Measurements from ENCODE around the gene PSG2. TPM values are rescaled to one million over a fixed set of nuclear protein-coding genes. Genes with fewer than 3 reads are reported as not detected.
"Not testable (repeated sequence)": the region's sequence is repeated elsewhere in the genome, so short reads cannot be mapped to it uniquely, and the experiment has no call there.

Gene PSG2
- total RNA-seq, 4 donors from 2014 or later, result 0.65 to 1.3 TPM; not detected in 2

DNA sequence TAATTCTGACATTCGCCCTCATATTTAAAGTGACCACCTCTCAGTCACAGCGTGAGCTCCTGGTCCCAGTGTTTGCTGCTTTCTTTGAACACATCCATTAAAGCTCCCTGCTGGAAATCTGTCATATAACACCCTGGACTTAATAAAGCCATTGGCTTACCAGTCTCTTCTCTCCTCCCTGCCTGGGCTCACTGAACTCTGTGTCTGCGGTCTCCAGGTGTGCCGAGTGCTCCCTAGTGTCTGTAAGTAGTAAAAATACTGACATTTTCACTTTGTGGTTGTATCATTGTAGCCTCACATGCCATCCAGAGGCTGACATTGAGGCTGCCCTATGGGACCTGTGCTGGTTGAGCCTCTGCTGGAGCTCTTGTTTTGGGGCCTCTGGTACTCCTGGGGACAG, 53.6 kb downstream of the PSG2 start:
- WGBS, 2 donors, result 79 to 82% methylated on average over 4 of the region's 4 CpGs
- intact Hi-C loops (cut with DNase I; ENCODE audit: low total_unique reads), result no loop called here
- no peak for DNase-seq (ENCODE audit: low spot score in 2 of 2)
- TF ChIP-seq POLR2A (IDR thresholded peaks at IDR 0.05), result no peak
- TF ChIP-seq, protein P1, sequence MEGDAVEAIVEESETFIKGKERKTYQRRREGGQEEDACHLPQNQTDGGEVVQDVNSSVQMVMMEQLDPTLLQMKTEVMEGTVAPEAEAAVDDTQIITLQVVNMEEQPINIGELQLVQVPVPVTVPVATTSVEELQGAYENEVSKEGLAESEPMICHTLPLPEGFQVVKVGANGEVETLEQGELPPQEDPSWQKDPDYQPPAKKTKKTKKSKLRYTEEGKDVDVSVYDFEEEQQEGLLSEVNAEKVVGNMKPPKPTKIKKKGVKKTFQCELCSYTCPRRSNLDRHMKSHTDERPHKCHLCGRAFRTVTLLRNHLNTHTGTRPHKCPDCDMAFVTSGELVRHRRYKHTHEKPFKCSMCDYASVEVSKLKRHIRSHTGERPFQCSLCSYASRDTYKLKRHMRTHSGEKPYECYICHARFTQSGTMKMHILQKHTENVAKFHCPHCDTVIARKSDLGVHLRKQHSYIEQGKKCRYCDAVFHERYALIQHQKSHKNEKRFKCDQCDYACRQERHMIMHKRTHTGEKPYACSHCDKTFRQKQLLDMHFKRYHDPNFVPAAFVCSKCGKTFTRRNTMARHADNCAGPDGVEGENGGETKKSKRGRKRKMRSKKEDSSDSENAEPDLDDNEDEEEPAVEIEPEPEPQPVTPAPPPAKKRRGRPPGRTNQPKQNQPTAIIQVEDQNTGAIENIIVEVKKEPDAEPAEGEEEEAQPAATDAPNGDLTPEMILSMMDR (IDR thresholded peaks at IDR 0.05), result no peak
- no peak overlapping the region for H3K4me3 ChIP-seq (ENCODE audit: low read depth, poor library complexity, severe bottlenecking)

GRCh38 chr19:43027985-43028384, 54.5 kb downstream of the PSG2 start:
- 42 to 63% methylated on average over 10 of the region's 10 CpGs for WGBS, 2 donors
- H3K4me3 ChIP-seq (ENCODE audit: low read depth, poor library complexity, severe bottlenecking); DNase-seq (ENCODE audit: low spot score in 2 of 2); intact Hi-C loops (cut with DNase I; ENCODE audit: low total_unique reads): not testable (repeated sequence)

DNA sequence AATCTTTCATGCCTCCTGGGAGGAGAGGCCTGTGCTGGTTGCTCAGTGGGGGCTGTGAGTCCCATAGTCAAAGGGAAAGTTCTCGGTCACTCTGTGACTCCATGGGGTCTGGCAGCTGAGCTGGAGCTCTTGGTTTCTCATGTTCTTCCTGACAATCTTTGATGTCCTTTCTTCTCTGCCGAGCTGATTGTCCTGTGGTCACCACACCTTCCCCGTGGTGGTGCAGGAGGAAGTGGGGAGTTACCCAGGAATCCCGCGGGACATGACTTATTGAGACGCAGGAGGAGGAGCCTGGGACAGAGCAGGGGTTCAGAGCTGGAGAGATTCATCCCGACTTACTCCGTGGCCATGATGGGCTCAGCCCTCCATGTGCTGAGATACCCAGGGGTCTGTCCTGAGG, 55.4 kb downstream of the PSG2 start:
- 80 to 85% methylated on average over 7 to 8 of the region's 8 CpGs for WGBS, 2 donors
- not testable (repeated sequence) for DNase-seq (ENCODE audit: low spot score in 2 of 2)

GRCh38 chr19:43026369-43026768, 56.1 kb downstream of the PSG2 start, which contains the start of gene PSG11:
Gene PSG11 (minus strand): TSS chr19:43026469. CDS start chr19:43026372, 97 bp downstream.
- DNase-seq (ENCODE audit: low spot score in 2 of 2); H3K4me3 ChIP-seq (ENCODE audit: low read depth, poor library complexity, severe bottlenecking); intact Hi-C loops (cut with DNase I; ENCODE audit: low total_unique reads): not testable (repeated sequence)
- 77 to 82% methylated on average over 6 of the region's 6 CpGs for WGBS, 2 donors

More for the DNA sequence above, 55.4 kb downstream of the PSG2 start:
- H3K4me3 ChIP-seq (ENCODE audit: low read depth, poor library complexity, severe bottlenecking); intact Hi-C loops (cut with DNase I; ENCODE audit: low total_unique reads): not testable (repeated sequence)

- intact Hi-C loops (cut with DNase I; ENCODE audit: low total_unique reads); H3K4me3 ChIP-seq (ENCODE audit: low read depth, poor library complexity, severe bottlenecking): not testable (repeated sequence)
- peak in 1 of 2 donors; percentile 25 for DNase-seq (ENCODE audit: low spot score in 2 of 2)
- WGBS, 2 donors, result 28 to 35% methylated on average over 4 of the region's 4 CpGs
These were observed 60.4 kb downstream of the PSG2 start for GRCh38 chr19:43022098-43022497.

DNA sequence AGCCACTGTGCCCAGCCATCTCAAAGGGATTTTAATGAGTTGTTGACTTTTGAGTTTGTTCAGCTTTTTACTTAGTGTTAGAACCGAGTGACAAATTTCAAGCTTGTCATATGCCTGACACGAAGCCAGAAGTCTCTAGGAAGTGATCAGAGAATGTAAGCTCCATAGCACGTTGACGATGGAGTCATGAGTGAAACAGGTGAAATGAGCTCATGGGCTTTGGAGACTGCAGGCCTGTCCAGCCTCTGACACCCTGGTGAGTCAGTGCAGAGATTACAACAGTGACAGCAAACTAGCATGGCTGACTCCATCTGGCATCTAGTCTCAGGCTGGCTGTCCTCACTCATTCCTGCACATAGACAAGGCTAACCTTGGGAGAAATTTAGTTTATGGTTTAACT, 60.9 kb downstream of the PSG2 start:
- H3K4me3 ChIP-seq (ENCODE audit: low read depth, poor library complexity, severe bottlenecking); DNase-seq (ENCODE audit: low spot score in 2 of 2); intact Hi-C loops (cut with DNase I; ENCODE audit: low total_unique reads): not testable (repeated sequence)
- WGBS, 2 donors, result 42 to 62% methylated on average over 4 of the region's 4 CpGs

DNA sequence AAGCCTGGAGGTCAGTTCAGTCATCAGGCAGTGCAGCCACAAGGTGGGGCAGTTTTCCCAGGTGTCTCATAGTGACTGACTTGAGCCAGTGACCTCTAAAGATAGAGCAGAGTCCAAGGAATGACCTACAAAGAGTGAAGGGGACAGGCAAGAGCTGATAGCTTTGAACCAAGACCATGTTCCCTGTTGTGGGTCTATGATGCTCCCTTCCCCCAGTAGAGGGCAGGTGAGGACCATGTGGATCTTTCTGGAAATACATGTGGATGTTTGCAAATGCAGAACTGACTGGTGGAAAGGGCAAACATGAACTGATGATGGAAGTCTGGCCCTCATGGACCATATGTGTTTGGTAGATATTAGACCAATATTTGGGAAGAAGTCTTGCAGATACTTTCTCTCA, 62.9 kb downstream of the PSG2 start:
- H3K4me3 ChIP-seq (ENCODE audit: low read depth, poor library complexity, severe bottlenecking); DNase-seq (ENCODE audit: low spot score in 2 of 2); intact Hi-C loops (cut with DNase I; ENCODE audit: low total_unique reads): not testable (repeated sequence)

Other genes starting within 250 kb of the PSG2 start
- not detected for gene PSG1, start 203.0 kb downstream of the PSG2 start, total RNA-seq
- 1 to 10 TPM in 1 of 4 donors, not detected in 3; 1.9 TPM for gene PSG6, start 164.8 kb downstream of the PSG2 start, total RNA-seq
- gene PSG7, start 145.5 kb downstream of the PSG2 start, total RNA-seq, result 1 to 10 TPM in 2 of 4 donors, under 1 TPM in 2; 0.25 to 7.4 (median 1.8) TPM
- not detected for gene PSG11, start 56.2 kb downstream of the PSG2 start, total RNA-seq
- gene PSG5, start 103.8 kb upstream of the PSG2 start, total RNA-seq, result 10 to 100 TPM in 1 of 4 donors, 1 to 10 TPM in 3; 1.5 to 11.2 (median 2.0) TPM
- gene PSG4, start 122.9 kb upstream of the PSG2 start, total RNA-seq, result 10 to 100 TPM in 1 of 4 donors, 1 to 10 TPM in 3; 3.5 to 21.8 (median 8.9) TPM
- gene PSG9, start 186.8 kb upstream of the PSG2 start, total RNA-seq, result not detected